NT2/D1 (cell line): ENCODE data around the gene CREB5.

Experiments
- SUZ12 ChIP-seq: IDR thresholded peaks from 2 replicates; pipeline ENCODE4 v1.6.1; 2011; ENCODE audit not compliant: insufficient read length, insufficient read depth; ENCODE audit errors: extremely low read depth
- YY1 ChIP-seq: IDR thresholded peaks from 2 replicates; pipeline ENCODE4 v1.6.1; 2011; ENCODE audit not compliant: insufficient read length, insufficient read depth
- ZNF274 ChIP-seq: IDR thresholded peaks from 2 replicates; pipeline ENCODE4 v1.6.1; 2011; ENCODE audit warnings: mild to moderate bottlenecking, low read depth, low read length

DNA sequence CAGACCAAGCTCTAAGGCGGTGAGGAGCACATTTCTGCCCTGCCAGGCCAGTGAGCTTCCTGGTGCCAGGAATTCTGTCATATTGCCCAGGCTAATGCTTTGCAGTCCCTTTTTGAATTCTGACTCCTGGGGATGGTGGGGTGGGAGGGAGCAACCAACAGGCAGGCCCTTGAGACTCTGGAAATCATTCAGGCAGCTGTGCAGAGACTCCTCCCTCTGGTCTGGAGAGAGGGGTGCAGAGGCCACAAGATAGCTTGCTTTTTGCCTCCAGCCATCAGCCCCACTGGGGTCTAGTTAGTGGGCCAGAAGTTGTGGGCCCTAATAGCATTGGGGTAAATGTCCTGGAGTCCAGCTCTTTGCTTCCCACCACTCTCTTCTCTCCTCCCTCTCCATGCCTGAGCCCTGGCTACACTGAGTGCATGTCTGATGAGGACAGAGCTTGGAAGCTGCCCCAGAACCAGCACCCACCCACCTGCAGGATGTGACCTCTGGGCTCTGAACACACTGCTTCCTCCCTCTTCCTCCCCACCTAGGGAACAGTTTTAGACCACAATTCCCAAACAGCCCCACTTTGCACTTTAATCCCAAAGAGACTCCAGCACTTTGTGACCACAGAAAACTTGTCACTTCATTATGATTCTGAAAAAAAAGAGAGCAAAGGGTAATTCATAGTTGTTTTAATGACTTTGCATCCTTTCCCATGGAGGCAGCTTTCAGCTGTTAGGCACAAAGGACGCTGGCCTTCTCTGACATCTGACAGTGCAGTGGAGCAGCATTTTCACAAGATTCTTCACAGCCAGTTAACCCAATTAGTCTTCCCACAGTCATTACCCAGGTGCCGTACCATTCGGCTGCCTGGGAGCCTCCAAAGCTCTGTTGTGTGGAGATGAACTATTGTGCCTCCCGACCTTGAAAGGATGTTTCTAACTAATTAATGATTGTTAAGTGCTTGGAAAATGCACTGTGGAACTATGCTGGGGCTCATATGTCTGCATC is 283.3 kb downstream of the CREB5 start:
- TF ChIP-seq SUZ12, result no peak
- no peak for TF ChIP-seq ZNF274
- TF ChIP-seq YY1, result no peak
